ENCODE data around the gene JDP2.
A peak's percentile ranks its signal among the peaks of the same experiment; 100 is the strongest.

The JDP2 gene

DNA sequence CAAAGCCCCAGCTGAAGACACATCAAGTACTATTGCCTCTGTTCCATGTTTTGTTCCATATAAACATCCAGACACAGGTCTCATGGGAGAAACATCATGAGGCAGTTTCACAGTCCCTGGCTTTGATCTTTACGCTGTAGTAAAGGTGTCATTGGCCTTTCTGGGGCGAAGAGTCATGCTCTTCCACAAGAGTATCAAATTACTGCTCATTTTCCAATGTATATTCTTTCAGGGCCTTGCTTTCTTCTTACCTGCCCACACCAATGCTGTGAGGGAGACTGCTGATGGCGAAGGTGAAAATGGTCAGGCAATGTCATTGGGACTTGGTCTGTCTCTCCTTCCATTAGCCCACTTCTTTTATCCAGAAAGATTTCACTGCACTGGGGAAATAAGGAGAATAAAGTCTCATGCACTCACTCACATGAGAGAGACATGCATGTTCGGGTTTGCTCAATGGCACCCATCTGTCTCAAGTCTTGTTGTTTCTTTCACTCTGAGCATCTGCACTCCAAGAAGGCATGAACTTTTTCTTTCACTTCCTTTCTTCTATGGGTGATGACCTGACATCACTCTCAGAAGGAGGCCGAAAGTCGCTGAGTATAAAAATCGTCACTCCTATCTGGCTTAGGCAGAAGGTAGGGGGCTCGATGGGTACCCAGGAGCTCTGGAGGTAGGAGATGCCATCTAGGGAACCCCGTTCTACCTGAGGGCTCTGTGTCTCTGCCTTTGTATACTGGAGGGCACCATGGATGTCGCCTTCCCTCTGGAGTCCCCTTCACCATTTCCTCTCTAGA is 1.3 kb upstream of the JDP2 start:
- peaks cover 28% of the 10 kb centered on the region for H3K4me1 Mint-ChIP-seq (ENCODE audit: low read depth)
- peak overlapping the region; percentile 56 for H3K4me3 Mint-ChIP-seq
- H3K27ac Mint-ChIP-seq = peak overlapping the region; percentile 75
- H3K27me3 Mint-ChIP-seq (ENCODE audit: low read depth) = peaks cover 12% of the 10 kb centered on the region
- peaks cover 9% of the 10 kb centered on the region for H3K9me3 Mint-ChIP-seq
- H3K36me3 Mint-ChIP-seq (ENCODE audit: low read depth) = peaks cover 5% of the 10 kb centered on the region

- Mint-ChIP-seq H3K27ac (peak overlapping the region; percentile 75), H3K36me3 (ENCODE audit: low read depth) (peaks cover 3% of the 10 kb centered on the region), H3K9me3 (peaks cover 9% of the 10 kb centered on the region), H3K4me1 (ENCODE audit: low read depth) (peaks cover 25% of the 10 kb centered on the region), H3K27me3 (ENCODE audit: low read depth) (peaks cover 12% of the 10 kb centered on the region), H3K4me3 (peak overlapping the region; percentile 56)
Measured at GRCh38 chr14:75427126-75427481, 718 bp upstream of the JDP2 start.

DNA sequence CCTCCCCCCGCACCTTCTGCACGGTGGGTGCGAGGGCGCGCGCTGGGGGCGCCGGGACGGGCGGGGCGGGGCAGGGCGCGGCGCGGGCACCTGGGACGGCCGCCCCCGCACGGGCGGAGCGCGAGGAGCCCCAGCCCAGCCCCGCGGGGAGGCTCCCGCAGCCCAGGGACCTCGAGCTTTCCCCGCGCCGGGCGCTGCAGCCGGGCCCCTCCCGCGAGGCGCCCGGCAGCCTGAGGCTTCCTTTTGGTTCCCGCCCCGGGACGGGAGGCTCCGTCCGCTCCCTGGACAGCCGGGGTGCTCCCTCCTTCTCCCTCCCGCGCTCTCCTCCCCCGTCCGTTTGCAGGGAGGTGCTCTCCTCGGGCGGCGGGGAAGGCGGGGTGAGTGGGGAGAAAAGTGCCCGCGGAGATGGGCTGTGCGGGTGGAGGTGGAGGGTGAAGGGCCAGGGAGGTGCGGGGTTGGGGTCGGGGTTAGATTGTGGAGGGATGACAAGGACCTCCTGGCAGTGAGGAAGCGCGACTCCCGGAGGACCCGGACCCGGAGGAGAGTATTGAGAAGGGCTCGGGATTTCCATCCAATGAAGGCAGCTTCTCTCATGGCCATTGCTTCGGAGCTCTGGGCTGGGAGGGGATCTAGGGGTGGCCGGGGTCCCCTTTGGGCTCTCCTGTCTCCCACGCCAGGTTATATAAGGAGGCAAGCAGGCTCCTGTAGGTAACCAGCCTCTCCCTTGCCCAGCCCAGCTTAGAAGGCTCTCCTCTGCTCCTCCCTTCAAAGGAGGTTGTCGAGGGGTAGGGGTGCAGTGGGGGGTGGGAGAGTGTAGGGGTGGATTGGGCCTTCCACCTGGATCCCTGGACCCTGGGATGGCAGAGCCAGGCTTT is 645 bp downstream of the JDP2 start:
- peaks cover 7% of the 10 kb centered on the region for H3K36me3 Mint-ChIP-seq (ENCODE audit: low read depth)
- H3K4me3 Mint-ChIP-seq = peak overlapping the region; percentile 75
- peaks cover 9% of the 10 kb centered on the region for H3K9me3 Mint-ChIP-seq
- H3K27me3 Mint-ChIP-seq (ENCODE audit: low read depth) = peaks cover 12% of the 10 kb centered on the region
- H3K27ac Mint-ChIP-seq = no peak overlapping the region
- H3K4me1 Mint-ChIP-seq (ENCODE audit: low read depth) = peaks cover 18% of the 10 kb centered on the region

GRCh38 chr14:75429562-75429961 is 1.7 kb downstream of the JDP2 start:
- Mint-ChIP-seq H3K4me1 (ENCODE audit: low read depth) (peaks cover 20% of the 10 kb centered on the region), H3K27me3 (ENCODE audit: low read depth) (peaks cover 12% of the 10 kb centered on the region), H3K9me3 (peaks cover under 1% of the 10 kb centered on the region), H3K27ac (no peak overlapping the region), H3K36me3 (ENCODE audit: low read depth) (peaks cover 4% of the 10 kb centered on the region), H3K4me3 (no peak overlapping the region)

DNA sequence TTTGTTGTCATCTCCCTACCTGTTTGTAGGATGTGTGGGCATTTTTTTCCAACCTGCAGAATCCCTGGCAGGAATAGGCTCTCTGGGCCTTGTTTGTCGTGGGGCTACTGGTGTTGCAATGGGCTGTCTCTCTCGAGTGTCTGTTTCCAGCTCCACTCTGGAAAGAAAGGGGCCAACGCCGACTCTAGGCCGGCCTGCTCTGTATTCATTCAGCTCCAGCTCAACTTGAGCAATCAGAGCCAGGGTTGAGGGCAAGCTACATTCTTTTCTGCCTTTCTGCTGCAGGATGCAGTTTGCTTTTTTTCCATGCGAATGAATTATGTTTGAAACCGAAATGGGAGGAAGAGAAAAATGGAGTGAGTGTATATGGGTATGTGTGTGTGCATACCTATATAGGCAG is 2.3 kb downstream of the JDP2 start:
- H3K27ac Mint-ChIP-seq = no peak overlapping the region
- peaks cover 12% of the 10 kb centered on the region for H3K27me3 Mint-ChIP-seq (ENCODE audit: low read depth)
- H3K36me3 Mint-ChIP-seq (ENCODE audit: low read depth) = peaks cover 4% of the 10 kb centered on the region
- H3K4me3 Mint-ChIP-seq = peak overlapping the region; percentile 23
- H3K9me3 Mint-ChIP-seq = no peaks in the 10 kb centered on the region
- H3K4me1 Mint-ChIP-seq (ENCODE audit: low read depth) = peaks cover 22% of the 10 kb centered on the region

- Mint-ChIP-seq H3K36me3 (ENCODE audit: low read depth) (peaks cover 4% of the 10 kb centered on the region), H3K27ac (no peak overlapping the region), H3K9me3 (no peaks in the 10 kb centered on the region), H3K4me3 (no peak overlapping the region), H3K4me1 (ENCODE audit: low read depth) (peaks cover 25% of the 10 kb centered on the region), H3K27me3 (ENCODE audit: low read depth) (peaks cover 12% of the 10 kb centered on the region)
Measured at GRCh38 chr14:75430526-75430925, 2.7 kb downstream of the JDP2 start.

DNA sequence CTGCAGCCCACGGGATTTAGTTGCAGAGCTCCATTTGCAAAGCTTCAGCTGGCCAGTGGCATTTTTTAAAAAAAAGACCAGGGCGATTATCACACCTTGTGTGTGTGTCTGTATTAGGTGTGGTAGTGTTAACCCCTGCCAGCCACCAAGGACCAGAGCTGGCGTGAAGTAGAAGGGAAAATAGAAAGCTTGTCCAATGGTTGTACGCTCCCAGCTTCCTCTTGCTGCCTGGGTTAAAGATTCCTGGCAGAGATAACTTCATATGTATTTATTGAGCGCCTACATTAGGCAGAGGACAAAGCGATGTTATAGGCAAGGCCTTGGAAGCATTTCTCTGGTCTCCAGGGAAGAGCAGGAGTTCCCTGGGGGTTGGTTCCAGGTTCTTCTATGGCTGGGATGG is 3.2 kb downstream of the JDP2 start:
- H3K27me3 Mint-ChIP-seq (ENCODE audit: low read depth) = peaks cover 12% of the 10 kb centered on the region
- H3K36me3 Mint-ChIP-seq (ENCODE audit: low read depth) = peaks cover 5% of the 10 kb centered on the region
- no peak overlapping the region for H3K4me3 Mint-ChIP-seq
- no peak overlapping the region for H3K27ac Mint-ChIP-seq
- H3K4me1 Mint-ChIP-seq (ENCODE audit: low read depth) = peaks cover 26% of the 10 kb centered on the region
- H3K9me3 Mint-ChIP-seq = no peaks in the 10 kb centered on the region

DNA sequence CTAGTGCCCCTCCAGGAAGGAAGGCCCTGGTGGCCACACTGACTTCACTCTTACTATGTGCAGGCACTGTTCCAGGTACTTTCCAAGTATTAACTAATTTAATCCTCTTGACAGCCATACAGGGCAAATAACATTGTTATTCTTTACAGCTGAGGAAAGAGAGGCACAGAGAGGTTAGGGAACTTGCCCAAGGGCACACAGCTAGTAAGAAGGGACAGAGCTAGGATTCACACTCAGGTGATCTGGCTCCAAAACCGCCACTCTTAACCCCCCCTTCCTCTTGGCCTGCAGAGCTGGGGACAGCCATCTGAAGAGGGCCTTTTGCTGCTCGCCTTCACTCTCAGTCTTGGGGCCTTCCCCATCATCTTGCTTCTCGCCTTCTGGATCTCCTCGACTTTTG is 4.0 kb downstream of the JDP2 start:
- Mint-ChIP-seq H3K27me3 (ENCODE audit: low read depth) (peaks cover 12% of the 10 kb centered on the region), H3K27ac (no peak overlapping the region), H3K9me3 (no peaks in the 10 kb centered on the region), H3K4me3 (no peak overlapping the region), H3K4me1 (ENCODE audit: low read depth) (peaks cover 24% of the 10 kb centered on the region), H3K36me3 (ENCODE audit: low read depth) (peaks cover 5% of the 10 kb centered on the region)

DNA sequence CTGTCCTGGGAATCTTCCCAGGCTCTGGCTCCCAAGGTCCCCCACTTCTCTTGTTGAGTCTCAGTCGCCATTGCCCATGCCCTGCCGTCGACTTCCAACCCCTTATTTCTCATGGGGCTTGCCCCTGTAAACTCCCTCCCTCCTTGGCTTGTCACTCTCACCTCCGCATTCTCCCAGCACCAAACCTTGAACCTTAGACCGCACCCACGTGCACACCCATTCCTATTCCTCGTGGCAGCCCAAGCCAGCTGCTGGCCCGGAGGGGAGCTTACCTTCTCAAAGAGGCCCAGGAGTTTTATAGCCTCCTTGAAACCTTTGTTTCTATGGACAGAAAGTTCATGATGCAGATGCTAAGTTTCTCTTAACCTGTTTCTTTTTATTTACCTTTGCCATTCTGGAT is 4.6 kb downstream of the JDP2 start:
- H3K4me1 Mint-ChIP-seq (ENCODE audit: low read depth) = peaks cover 22% of the 10 kb centered on the region
- peaks cover 5% of the 10 kb centered on the region for H3K36me3 Mint-ChIP-seq (ENCODE audit: low read depth)
- H3K27me3 Mint-ChIP-seq (ENCODE audit: low read depth) = peaks cover 12% of the 10 kb centered on the region
- no peak overlapping the region for H3K27ac Mint-ChIP-seq
- no peaks in the 10 kb centered on the region for H3K9me3 Mint-ChIP-seq
- no peak overlapping the region for H3K4me3 Mint-ChIP-seq

DNA sequence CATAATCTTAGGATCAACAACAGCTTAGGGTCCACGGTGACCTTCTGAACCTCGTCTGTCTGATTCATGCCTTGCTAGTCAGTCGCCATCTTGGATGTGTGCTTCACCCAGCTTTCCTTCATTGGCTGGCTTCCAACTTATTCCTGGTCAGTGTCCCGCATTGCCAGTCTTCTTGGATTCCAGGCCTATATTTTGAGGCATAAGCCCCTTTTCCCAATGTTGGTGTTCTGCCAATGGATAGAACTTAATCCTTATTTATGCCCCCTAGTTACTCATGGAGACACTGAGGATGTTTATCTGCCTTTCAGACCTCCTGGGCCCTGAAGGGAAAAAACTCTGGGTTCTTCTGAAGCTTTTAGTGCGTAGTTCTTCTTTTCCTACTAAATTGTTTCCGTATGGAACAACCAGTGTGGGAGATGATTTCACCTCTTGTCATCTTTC is 5.8 kb downstream of the JDP2 start:
- Mint-ChIP-seq H3K27ac (no peak overlapping the region), H3K36me3 (ENCODE audit: low read depth) (peaks cover 9% of the 10 kb centered on the region), H3K27me3 (ENCODE audit: low read depth) (peaks cover 10% of the 10 kb centered on the region), H3K4me3 (no peak overlapping the region), H3K9me3 (no peaks in the 10 kb centered on the region), H3K4me1 (ENCODE audit: low read depth) (peaks cover 22% of the 10 kb centered on the region)

- Mint-ChIP-seq H3K9me3 (no peaks in the 10 kb centered on the region), H3K27ac (no peak overlapping the region), H3K36me3 (ENCODE audit: low read depth) (peaks cover 9% of the 10 kb centered on the region), H3K27me3 (ENCODE audit: low read depth) (peaks cover 3% of the 10 kb centered on the region), H3K4me3 (no peak overlapping the region), H3K4me1 (ENCODE audit: low read depth) (peaks cover 22% of the 10 kb centered on the region)
Measured at GRCh38 chr14:75434138-75434889, 6.5 kb downstream of the JDP2 start.

GRCh38 chr14:75434890-75435248 is 7.0 kb downstream of the JDP2 start:
- no peak overlapping the region for H3K27ac Mint-ChIP-seq
- peaks cover 9% of the 10 kb centered on the region for H3K36me3 Mint-ChIP-seq (ENCODE audit: low read depth)
- H3K4me3 Mint-ChIP-seq = no peak overlapping the region
- no peaks in the 10 kb centered on the region for H3K9me3 Mint-ChIP-seq
- H3K4me1 Mint-ChIP-seq (ENCODE audit: low read depth) = peaks cover 19% of the 10 kb centered on the region
- H3K27me3 Mint-ChIP-seq (ENCODE audit: low read depth) = no peaks in the 10 kb centered on the region

- H3K27ac Mint-ChIP-seq = peak overlapping the region; percentile 74
Measured at GRCh38 chr14:75435473-75435872, 7.7 kb downstream of the JDP2 start.

More at GRCh38 chr14:75435473-75435872, 7.7 kb downstream of the JDP2 start:
- no peaks in the 10 kb centered on the region for H3K9me3 Mint-ChIP-seq
- peak overlapping the region; percentile 25 for H3K4me3 Mint-ChIP-seq
- peaks cover 19% of the 10 kb centered on the region for H3K4me1 Mint-ChIP-seq (ENCODE audit: low read depth)
- H3K27me3 Mint-ChIP-seq (ENCODE audit: low read depth) = no peaks in the 10 kb centered on the region
- H3K36me3 Mint-ChIP-seq (ENCODE audit: low read depth) = peaks cover 9% of the 10 kb centered on the region
